Stomach smooth muscle (tissue), 2 donors: ENCODE measurements around the gene TBX3.

Experiments used
- H3K27ac ChIP-seq: one replicate; pipeline ENCODE4 v1.7.0; 2013; ENCODE audit warnings: mild to moderate bottlenecking, low read length, inconsistent platforms
- H3K27me3 ChIP-seq, 2 donors: one replicate each; pipeline ENCODE4 v1.7.0; 2013; ENCODE audit warnings: low read length in 2 of 2; ENCODE audit not compliant: insufficient read depth in 2 of 2, control insufficient read depth in 1 of 2
- H3K36me3 ChIP-seq, 2 donors: one replicate each; pipeline ENCODE4 v1.7.0; 2013; ENCODE audit warnings: low read length in 2 of 2; ENCODE audit not compliant: control insufficient read depth in 2 of 2, insufficient read depth in 2 of 2
- H3K4me1 ChIP-seq: one replicate; pipeline ENCODE4 v1.7.0; 2013; ENCODE audit warnings: low read length; ENCODE audit not compliant: control insufficient read depth, insufficient read depth
- H3K4me3 ChIP-seq, 2 donors: one replicate each; pipeline ENCODE4 v1.7.0; 2013; ENCODE audit warnings: low read length in 2 of 2
- H3K9ac ChIP-seq, 2 donors: one replicate each; pipeline ENCODE4 v1.7.0; 2013; ENCODE audit warnings: low read length in 2 of 2, mild to moderate bottlenecking in 1 of 2
- H3K9me3 ChIP-seq, 2 donors: one replicate each; pipeline ENCODE4 v1.7.0; 2013; ENCODE audit warnings: low read length in 2 of 2; ENCODE audit not compliant: control insufficient read depth in 2 of 2
- donor health status: healthy.
- donor health status: Pancreatic carcinoma.

The TBX3 gene

GRCh38 chr12:114666746-114667668 lies 17.0 kb downstream of the TBX3 start:
- Histone ChIP-seq H3K9ac (no peak overlapping the region), H3K4me3 (no peak overlapping the region), H3K27ac (no peak overlapping the region), H3K27me3 (peaks cover 42 to 73% of the 10 kb centered on the region in 2 donors), H3K9me3 (no peaks in the 10 kb centered on the region), H3K4me1 (peaks cover 17% of the 10 kb centered on the region), H3K36me3 (no peaks in the 10 kb centered on the region)

DNA sequence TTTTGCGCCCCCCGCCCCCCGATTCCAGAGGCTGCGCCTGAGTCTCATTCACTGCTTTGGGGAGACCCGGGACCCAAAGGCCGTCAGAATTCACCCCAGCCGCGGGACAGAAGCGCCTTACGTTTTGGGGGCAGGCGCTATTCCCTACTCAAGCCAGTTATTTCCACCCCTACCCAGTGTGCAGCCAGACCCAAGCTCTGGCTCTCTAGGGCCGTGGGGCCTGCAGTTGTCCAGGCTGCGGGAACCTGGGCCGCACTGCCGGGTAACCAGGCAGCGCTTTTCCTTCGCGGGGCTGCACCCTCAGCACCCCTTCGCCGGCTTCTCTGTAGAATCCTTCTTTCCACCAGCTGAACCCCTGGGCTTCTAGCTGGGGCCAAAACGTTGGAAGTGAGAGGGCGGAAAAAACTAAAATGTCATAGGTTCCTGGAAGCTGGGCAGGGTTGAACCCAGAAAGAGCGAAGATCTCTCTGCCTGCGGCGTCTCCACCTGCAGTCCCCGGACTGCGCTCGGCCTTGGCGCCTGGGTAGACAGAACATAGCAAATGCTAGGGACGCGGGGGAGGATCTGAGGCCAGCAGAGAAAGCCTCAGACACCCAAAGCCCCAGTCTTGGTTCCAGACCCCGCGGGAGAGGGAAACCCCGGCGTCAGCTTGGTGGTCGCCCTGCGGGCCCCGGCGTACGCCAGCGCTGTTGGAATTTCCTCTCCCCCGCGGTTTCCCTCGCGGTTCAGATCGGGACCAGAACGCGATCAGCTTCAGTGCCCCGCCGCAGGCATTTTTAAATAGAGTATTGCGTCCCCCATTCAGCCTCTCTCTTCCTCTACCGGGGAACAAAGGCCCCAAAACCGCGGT lies 18.3 kb downstream of the TBX3 start:
- peaks cover 17% of the 10 kb centered on the region for H3K4me1 ChIP-seq

GRCh38 chr12:114664651-114665320 lies 19.2 kb downstream of the TBX3 start:
- H3K4me3 ChIP-seq = no peak overlapping the region
- peaks cover 17% of the 10 kb centered on the region for H3K4me1 ChIP-seq
- H3K36me3 ChIP-seq = no peaks in the 10 kb centered on the region
- no peak overlapping the region for H3K9ac ChIP-seq
- H3K27ac ChIP-seq = no peak overlapping the region
- peaks cover 44 to 58% of the 10 kb centered on the region in 2 donors for H3K27me3 ChIP-seq
- no peaks in the 10 kb centered on the region for H3K9me3 ChIP-seq

More for the DNA sequence above, 18.3 kb downstream of the TBX3 start:
- Histone ChIP-seq H3K4me3 (no peak overlapping the region), H3K9ac (no peak overlapping the region), H3K27me3 (peaks cover 42 to 65% of the 10 kb centered on the region in 2 donors), H3K27ac (no peak overlapping the region), H3K36me3 (no peaks in the 10 kb centered on the region), H3K9me3 (no peaks in the 10 kb centered on the region)

- H3K36me3 ChIP-seq = no peaks in the 10 kb centered on the region
- peaks cover 7% of the 10 kb centered on the region for H3K4me1 ChIP-seq
- H3K27me3 ChIP-seq = peaks cover 34 to 39% of the 10 kb centered on the region in 2 donors
- H3K27ac ChIP-seq = no peak overlapping the region
- H3K9me3 ChIP-seq = no peaks in the 10 kb centered on the region
- H3K4me3 ChIP-seq = no peak overlapping the region
- H3K9ac ChIP-seq = no peak overlapping the region
These were observed 21.3 kb downstream of the TBX3 start for GRCh38 chr12:114662512-114663177.

GRCh38 chr12:114661245-114661644 lies 22.7 kb downstream of the TBX3 start:
- Histone ChIP-seq H3K9me3 (no peaks in the 10 kb centered on the region), H3K9ac (no peak overlapping the region), H3K27ac (no peak overlapping the region), H3K4me1 (peaks cover 3% of the 10 kb centered on the region), H3K36me3 (no peaks in the 10 kb centered on the region), H3K4me3 (no peak overlapping the region), H3K27me3 (peaks cover 24 to 25% of the 10 kb centered on the region in 2 donors)

DNA sequence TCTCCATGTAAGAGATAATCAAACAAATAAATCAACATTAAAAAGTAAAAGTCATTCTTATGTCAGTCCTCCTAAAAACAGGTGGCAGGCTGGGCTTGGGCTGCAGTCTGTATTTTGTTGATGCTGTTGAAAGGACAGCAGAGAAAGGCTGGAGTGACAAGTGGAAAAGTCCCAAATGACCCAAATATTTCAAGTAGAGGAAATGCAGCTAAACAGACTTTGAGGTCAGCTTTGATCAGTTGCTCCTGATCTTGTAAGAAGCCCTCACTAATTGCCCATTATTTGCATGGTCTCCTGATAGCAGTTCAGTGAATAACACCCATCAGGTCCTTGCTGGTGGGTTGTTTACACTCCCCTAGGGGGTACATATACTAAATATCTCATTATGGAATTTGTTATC lies 24.9 kb downstream of the TBX3 start:
- Histone ChIP-seq H3K9me3 (no peaks in the 10 kb centered on the region), H3K9ac (no peak overlapping the region), H3K27ac (no peak overlapping the region), H3K4me3 (no peak overlapping the region), H3K27me3 (peaks cover 7 to 18% of the 10 kb centered on the region in 2 donors), H3K36me3 (no peaks in the 10 kb centered on the region), H3K4me1 (no peaks in the 10 kb centered on the region)

DNA sequence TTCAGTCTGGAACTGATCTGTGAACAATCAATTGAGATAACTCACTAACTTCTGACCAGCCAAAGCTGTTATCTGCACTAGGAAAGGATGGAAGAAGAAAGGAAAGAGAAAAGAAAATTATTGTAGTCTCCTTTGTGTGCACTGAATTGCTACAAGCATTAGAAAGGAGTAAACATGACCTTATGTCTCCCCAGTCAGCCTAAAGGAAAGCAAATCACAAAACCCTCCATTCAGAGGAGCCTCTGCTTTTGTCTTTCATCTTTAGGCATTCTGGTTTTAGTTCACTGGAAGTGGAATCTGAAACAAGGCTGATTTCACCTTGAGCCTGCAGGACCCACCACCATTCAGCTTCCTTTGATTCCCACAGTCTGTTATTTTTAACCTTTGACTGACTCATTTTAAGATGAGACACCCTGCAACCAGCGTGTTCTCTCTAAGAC lies 26.0 kb downstream of the TBX3 start:
- H3K27me3 ChIP-seq = peaks cover 3 to 10% of the 10 kb centered on the region in 2 donors
- H3K9ac ChIP-seq = no peak overlapping the region
- no peaks in the 10 kb centered on the region for H3K9me3 ChIP-seq
- H3K4me1 ChIP-seq = no peaks in the 10 kb centered on the region
- no peak overlapping the region for H3K27ac ChIP-seq
- no peaks in the 10 kb centered on the region for H3K36me3 ChIP-seq
- H3K4me3 ChIP-seq = no peak overlapping the region

DNA sequence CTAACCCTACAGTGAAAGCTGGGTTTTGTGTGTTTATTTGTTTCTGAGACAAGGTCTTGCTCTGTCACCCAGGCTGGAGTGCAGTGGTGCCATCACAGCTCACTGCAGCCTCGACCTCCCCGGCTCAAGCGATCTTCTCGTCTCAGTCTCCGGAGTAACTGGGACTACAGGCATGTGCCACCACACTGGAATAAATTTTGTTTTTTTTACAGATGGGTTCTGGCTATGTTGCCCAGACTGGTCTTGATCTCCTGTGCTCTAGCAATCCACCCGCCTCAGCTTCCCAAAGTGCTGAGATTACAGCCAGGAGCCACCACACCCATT lies 26.4 kb downstream of the TBX3 start:
- no peak overlapping the region for H3K4me3 ChIP-seq
- peaks cover 0 to 7% of the 10 kb centered on the region in 2 donors for H3K27me3 ChIP-seq
- H3K27ac ChIP-seq = no peak overlapping the region
- no peak overlapping the region for H3K9ac ChIP-seq
- no peaks in the 10 kb centered on the region for H3K4me1 ChIP-seq
- no peaks in the 10 kb centered on the region for H3K36me3 ChIP-seq
- H3K9me3 ChIP-seq = no peaks in the 10 kb centered on the region

GRCh38 chr12:114656906-114657596 lies 26.9 kb downstream of the TBX3 start:
- Histone ChIP-seq H3K4me3 (no peak overlapping the region), H3K9me3 (no peaks in the 10 kb centered on the region), H3K36me3 (no peaks in the 10 kb centered on the region), H3K9ac (no peak overlapping the region), H3K4me1 (no peaks in the 10 kb centered on the region), H3K27ac (no peak overlapping the region), H3K27me3 (peaks cover 0 to 7% of the 10 kb centered on the region in 2 donors)
